WTC11 (cell line): Measurements from ENCODE around the gene CDKN1C.

Experiments used
- ATF2 ChIP-seq: sonication (generic); formaldehyde crosslinking; IDR thresholded peaks from 2 replicates; pipeline ENCODE4 v1.8.1; 2022; ENCODE audit warnings: low read depth, missing genetic modification reagents, borderline replicate concordance
- CBFB ChIP-seq: sonication (generic); formaldehyde crosslinking; IDR thresholded peaks from 2 replicates; pipeline ENCODE4 v1.8.1; 2022; ENCODE audit warnings: mild to moderate bottlenecking, low read depth, missing genetic modification reagents
- CTCF ChIP-seq: fragments of 200-600 bp; IDR thresholded peaks from 2 replicates; pipeline ENCODE4 v1.8.0; 2022; ENCODE audit warnings: antibody characterized with exemption
- E2F4 ChIP-seq: sonication (generic); formaldehyde crosslinking; IDR thresholded peaks from 2 replicates; pipeline ENCODE4 v1.8.1; 2022; ENCODE audit warnings: low read depth, mild to moderate bottlenecking, moderate library complexity, missing genetic modification reagents, borderline replicate concordance
- FOXP4 ChIP-seq: sonication (generic); formaldehyde crosslinking; IDR thresholded peaks from 2 replicates; pipeline ENCODE4 v1.8.0; 2022; ENCODE audit warnings: mild to moderate bottlenecking, missing genetic modification reagents
- KAT7 ChIP-seq: sonication (generic); formaldehyde crosslinking; IDR thresholded peaks from 2 replicates; pipeline ENCODE4 v1.8.1; 2023; ENCODE audit warnings: missing genetic modification reagents, mild to moderate bottlenecking, borderline replicate concordance
- MAX ChIP-seq: sonication (generic); formaldehyde crosslinking; IDR thresholded peaks from 2 replicates; pipeline ENCODE4 v1.8.0; 2022; ENCODE audit warnings: mild to moderate bottlenecking, missing genetic modification reagents
- NFE2L1 ChIP-seq: sonication (generic); formaldehyde crosslinking; IDR thresholded peaks from 2 replicates; pipeline ENCODE4 v1.8.1; 2023; ENCODE audit warnings: missing genetic modification reagents
- TEAD4 ChIP-seq: sonication (generic); formaldehyde crosslinking; IDR thresholded peaks from 2 replicates; pipeline ENCODE4 v1.8.0; 2022; ENCODE audit warnings: mild to moderate bottlenecking, missing genetic modification reagents
- TP53 ChIP-seq: sonication (generic); formaldehyde crosslinking; IDR thresholded peaks from 2 replicates; pipeline ENCODE4 v1.8.1; 2023; ENCODE audit warnings: mild to moderate bottlenecking, missing genetic modification reagents
- ZNF232 ChIP-seq: sonication (generic); formaldehyde crosslinking; IDR thresholded peaks from 2 replicates; pipeline ENCODE4 v1.8.0; 2022; ENCODE audit warnings: mild to moderate bottlenecking, missing genetic modification reagents
- ZNF263 ChIP-seq: sonication (generic); formaldehyde crosslinking; IDR thresholded peaks from 2 replicates; pipeline ENCODE4 v1.8.1; 2022; ENCODE audit warnings: low read depth, mild to moderate bottlenecking, moderate library complexity, missing genetic modification reagents

- TF ChIP-seq CTCF: no peak
- TF ChIP-seq TEAD4 (CRISPR knock-in tag): no peak
- TF ChIP-seq ZNF232: no peak
- no peak for TF ChIP-seq ZNF263 (CRISPR knock-in tag)
- TF ChIP-seq NFE2L1 (CRISPR knock-in tag): no peak
- no peak for TF ChIP-seq KAT7
- TF ChIP-seq ATF2: no peak
- no peak for TF ChIP-seq FOXP4 (CRISPR knock-in tag)
- no peak for TF ChIP-seq MAX
- no peak for TF ChIP-seq TP53 (CRISPR knock-in tag)
- no peak for TF ChIP-seq E2F4 (CRISPR knock-in tag)
- TF ChIP-seq CBFB (CRISPR knock-in tag): no peak
These were observed 48.5 kb upstream of the CDKN1C start for GRCh38 chr11:2934021-2934550.
